Measurements from ENCODE around the gene KCTD21. TPM values are rescaled to one million over a fixed set of nuclear protein-coding genes. Genes with fewer than 3 reads are reported as not detected.
A peak's percentile ranks its signal among the peaks of the same experiment; 100 is the strongest.

KCTD21 gene
- total RNA-seq, 1 donor from 2014 or later, result 13.7 TPM

DNA sequence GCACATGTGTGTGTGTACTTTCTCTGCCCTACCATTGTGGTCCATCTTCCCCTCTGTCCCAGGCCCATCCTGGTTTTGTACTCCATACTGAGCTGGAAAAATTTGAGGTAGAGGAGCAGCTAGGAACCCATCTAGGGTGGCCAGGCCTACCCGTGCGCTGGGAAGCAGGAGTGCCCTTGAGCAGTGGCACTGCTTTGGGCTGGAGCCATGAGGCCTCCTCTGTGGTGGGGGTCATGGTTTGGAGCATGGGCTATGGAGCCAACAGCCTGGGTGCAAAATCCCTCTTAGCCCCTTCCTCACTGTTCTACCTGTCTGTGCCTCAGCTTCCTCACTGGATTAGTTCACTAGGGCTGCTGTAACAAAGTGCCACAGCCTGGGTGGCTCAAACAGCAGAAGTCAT is 27.1 kb downstream of the KCTD21 start:
- ATAC-seq, result no peak
- intact Hi-C loops (cut with DNase I), result no loop called here
- DNase-seq (ENCODE audit: low spot score), result no peak

DNA sequence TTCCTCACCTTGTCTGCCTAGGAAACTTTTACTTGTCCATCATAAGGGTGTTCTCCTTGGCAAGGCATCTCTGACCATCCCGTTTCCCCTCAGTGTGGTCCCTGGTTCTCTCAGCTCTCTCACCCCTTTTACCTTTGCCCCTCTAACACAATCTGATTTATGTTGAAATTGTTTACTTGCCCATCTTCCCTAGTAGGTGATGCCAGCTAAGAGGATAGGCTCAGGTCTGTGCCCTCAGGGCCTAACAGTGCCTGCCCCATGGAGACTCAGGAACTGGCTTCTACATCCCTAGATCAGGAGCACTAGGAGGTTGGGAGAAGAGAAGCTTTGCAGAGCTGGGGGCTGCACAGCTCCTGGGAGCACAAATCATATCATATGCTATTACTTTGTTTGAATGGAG is 27.9 kb downstream of the KCTD21 start:
- DNase-seq (ENCODE audit: low spot score) (no peak), ATAC-seq (no peak)
- intact Hi-C loops (cut with DNase I), result no loop called here

DNA sequence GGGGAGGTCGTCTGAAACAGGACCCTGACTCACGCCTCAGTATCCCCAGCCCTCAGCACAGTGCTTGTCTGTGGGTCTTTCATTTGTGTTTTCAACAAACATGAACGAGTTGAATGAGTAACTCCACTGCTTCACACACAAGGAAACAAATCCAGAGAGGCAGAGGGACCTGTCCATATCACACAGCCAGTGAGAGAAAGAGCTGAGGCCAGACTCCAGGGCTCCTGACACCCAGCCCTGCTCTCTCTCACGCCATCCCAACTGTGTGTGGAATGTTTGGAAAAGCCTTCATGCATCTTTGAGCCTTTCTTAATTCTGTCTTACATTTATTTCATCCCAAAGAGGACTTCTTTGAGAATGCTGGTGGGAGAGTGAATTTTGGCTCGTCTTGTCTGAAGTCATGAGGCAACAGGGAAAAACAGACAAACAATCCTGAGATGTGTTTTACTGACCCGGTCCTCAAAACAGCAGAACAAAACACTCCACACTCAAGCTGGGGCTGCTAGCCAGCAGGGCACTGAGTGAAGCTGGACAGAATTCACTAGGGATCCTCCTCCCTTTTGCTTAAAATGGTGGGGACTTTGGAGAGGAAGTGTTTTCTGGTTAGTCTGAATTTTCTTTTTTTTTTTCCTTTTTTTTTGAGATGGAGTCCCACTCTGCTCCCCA is 29.3 kb downstream of the KCTD21 start:
- intact Hi-C loops (cut with DNase I), result no loop called here
- DNase-seq (ENCODE audit: low spot score) (no peak), ATAC-seq (peak; percentile 80)

DNA sequence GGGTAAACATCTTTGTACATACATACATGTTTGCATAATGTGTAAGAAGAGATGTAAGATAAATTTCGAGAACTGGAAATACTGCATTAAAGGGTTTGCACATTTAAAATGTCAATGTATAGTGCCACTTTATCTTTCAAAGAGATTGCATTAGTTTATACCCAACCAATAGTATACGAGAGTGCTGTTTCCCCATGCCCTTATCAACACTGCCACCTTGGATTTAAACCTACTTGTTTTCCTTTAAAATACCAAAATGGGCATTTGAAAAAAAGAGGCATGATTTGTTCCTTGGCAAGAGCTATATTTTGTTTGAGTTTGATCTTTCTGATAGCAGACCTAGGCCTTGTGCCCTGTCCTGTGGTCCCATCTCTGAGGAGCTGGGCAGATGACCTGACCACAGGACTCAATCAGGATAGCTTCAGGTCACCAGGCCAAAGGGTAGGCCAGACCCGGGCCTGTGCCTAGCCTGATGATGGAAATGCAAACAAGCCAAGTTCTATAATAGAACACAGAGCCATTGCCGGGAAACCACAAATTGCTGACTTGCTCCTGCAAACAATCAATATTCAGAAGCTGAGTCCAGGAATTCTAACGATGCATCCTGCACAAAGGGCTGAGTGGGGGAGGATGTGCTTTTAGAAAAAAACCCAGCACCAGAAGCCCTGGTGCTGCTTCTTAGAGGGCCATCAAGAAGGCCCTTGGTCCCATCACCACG is 32.1 kb downstream of the KCTD21 start:
- intact Hi-C loops (cut with DNase I), result no loop called here
- DNase-seq (ENCODE audit: low spot score) (no peak), ATAC-seq (no peak)

DNA sequence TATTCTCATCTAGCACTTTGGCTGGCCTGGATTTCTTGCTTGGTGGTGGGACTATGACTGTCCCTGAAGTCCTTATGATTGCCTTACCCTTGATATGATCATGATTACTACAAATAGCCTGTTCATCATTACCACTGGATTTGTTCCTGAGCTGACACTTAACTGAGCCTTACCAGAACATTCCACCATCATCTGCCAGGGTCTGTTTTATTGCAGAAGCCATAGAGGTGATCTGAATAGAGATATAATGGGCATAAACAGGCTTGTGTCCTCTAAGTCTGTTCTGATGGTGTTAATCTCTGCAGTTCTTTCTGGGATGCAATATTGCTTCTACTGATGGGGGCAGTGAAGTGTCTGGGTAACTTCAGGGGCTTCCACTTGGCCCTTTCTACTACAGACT is 36.6 kb downstream of the KCTD21 start:
- intact Hi-C loops (cut with DNase I), result no loop called here

GRCh38 chr11:78150754-78151153 is 37.7 kb downstream of the KCTD21 start:
- ATAC-seq (no peak), DNase-seq (ENCODE audit: low spot score) (no peak)
- intact Hi-C loops (cut with DNase I), result no loop called here

More for the DNA sequence above, 36.6 kb downstream of the KCTD21 start:
- no peak for ATAC-seq
- no peak for DNase-seq (ENCODE audit: low spot score)

DNA sequence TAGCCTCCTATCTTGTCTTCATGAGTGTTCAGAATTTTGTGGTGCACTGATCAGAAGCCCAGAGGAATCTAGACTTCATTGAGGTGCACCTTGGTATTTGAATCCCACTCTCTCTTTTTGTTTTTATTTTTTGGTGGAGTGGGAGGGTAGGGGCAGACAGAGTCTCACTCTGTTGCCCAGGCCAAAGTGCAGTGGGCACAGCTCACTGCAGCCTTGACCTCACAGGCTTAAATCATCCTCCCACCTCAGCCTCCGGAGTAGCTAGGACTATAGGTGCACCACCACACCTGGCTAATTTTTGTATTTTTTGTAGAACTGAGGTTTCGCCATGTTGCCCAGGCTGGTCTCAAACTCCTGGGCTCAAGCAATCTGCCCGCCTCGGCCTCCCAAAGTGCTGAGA is 38.1 kb downstream of the KCTD21 start:
- ATAC-seq (no peak), DNase-seq (ENCODE audit: low spot score) (no peak)
- intact Hi-C loops (cut with DNase I), result no loop called here

GRCh38 chr11:78149646-78150045 is 38.8 kb downstream of the KCTD21 start:
- DNase-seq (ENCODE audit: low spot score) (no peak), ATAC-seq (peak; percentile 88)
- intact Hi-C loops (cut with DNase I), result no loop called here

DNA sequence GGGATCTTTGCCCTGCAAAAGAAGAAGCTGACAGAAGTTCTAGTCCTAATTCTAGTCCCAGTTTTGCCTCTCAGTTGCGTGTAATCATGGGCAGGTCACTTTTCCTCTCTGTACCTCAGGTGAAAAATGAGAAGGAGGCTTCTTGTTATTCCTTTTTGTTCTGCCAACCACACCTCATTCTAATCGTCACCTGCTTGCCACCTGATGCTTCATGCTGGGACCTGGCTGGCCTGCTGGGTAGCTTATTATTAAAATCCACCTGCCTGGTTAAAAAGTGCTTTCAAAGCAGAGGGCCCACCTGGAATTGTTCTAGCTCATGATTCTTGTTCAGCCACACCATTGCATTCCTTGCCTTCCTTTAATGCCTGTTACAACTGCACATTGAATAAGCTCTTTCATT is 40.6 kb downstream of the KCTD21 start:
- ATAC-seq (no peak), DNase-seq (ENCODE audit: low spot score) (no peak)
- intact Hi-C loops (cut with DNase I), result no loop called here

GRCh38 chr11:78145511-78146025 is 42.9 kb downstream of the KCTD21 start:
- ATAC-seq (no peak), DNase-seq (ENCODE audit: low spot score) (no peak)
- intact Hi-C loops (cut with DNase I), result no loop called here

DNA sequence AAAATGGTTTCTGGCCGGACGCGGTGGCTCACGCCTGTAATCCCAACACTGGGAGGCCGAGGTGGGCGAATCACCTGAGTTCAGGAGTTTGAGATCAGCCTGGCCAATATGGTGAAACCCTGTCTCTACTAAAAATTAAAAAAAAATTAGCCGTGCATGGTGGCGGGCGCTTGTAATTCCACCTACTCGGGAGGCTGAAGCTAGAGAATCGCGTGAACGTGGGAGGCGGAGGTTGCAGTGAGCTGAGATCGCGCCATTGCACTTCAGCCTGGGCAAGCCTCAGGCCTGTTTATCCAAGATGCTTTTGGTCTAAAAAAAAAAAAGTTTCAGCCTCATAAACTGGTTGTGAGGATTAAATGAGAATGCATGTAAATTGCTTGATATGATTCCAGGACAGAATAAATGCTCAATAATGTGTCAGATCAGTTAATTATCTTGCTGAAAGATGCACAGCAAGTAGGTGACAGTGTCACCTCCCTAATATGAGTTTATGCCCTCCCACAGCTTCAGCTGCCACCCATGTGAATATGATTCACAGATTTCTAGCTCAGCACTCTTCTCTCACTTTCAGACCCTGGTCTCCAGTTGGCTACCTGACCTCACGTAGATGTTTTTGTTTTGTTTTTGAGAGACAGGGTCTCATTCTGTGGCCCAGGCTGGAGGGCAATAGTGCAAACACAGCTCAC is 47.9 kb downstream of the KCTD21 start:
- DNase-seq (ENCODE audit: low spot score) (no peak), ATAC-seq (no peak)
- intact Hi-C loops (cut with DNase I), result no loop called here

- ATAC-seq, result peak; percentile 100
- peak; percentile 97 for DNase-seq (ENCODE audit: low spot score)
- intact Hi-C loops (cut with DNase I), result no loop called here
Observed at GRCh38 chr11:78139422-78140391, 48.7 kb downstream of the KCTD21 start, which contains the start of gene ALG8. ALG8 (minus strand) TSS chr11:78139626; CDS start chr11:78139588, 38 bp downstream.

DNA sequence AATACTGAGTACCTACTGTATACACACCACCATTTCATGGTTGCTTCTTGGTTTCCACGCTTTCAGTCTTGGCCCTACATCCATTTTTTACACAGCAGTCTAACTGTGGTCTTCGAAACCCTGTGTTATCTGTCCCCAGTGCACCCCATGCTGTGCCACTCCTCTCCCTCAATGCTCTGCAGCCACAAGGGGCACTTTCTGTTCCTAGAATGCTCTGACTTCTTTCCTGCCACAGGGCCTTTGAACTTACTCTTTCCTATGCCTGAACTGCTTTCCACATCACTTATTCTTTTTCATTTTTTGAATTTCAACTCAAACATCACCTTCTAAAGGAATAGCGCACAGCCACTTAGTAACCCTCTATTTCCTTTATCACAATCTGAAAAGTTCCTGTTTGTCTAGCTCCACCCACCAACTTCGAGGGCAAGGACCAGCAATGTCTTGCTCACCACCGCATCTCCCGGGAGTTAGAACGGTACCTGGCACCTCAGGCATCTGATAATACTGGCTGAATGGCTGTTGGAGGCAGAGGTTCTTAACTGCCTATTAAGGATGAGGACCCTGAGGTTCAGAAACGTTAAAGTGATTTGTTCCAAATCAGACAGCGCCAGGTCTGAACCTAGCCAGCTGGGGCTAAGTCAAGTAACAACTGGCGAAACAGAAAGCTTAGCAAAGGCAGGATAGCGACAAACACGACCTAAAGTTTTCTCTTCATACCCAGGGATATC is 49.6 kb downstream of the KCTD21 start:
- ATAC-seq (peak; percentile 4), DNase-seq (ENCODE audit: low spot score) (no peak)
- intact Hi-C loops (cut with DNase I), result no loop called here

- DNase-seq (ENCODE audit: low spot score), result no peak
- ATAC-seq, result no peak
- intact Hi-C loops (cut with DNase I), result no loop called here
Observed at GRCh38 chr11:78138291-78138690, 50.1 kb downstream of the KCTD21 start.

DNA sequence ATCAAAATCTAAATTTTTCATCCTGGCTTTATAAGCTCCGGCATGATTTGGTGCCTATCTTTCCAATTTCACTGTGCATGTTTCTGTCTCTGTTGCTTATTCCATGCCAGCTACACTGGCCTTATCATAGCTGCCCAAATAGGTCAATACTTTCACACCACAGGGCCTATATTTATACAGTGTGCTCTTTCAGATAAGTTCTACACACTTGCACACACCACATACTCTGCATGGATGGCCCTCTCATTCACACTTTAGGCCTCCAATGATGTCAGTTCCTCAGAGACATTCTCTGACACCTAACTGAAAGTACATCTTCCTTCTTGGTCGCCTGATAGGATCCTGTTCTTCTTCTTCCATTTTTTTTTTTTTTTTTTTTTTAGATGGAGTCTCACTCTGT is 56.0 kb downstream of the KCTD21 start:
- intact Hi-C loops (cut with DNase I), result no loop called here
- ATAC-seq, result no peak
- no peak for DNase-seq (ENCODE audit: low spot score)

DNA sequence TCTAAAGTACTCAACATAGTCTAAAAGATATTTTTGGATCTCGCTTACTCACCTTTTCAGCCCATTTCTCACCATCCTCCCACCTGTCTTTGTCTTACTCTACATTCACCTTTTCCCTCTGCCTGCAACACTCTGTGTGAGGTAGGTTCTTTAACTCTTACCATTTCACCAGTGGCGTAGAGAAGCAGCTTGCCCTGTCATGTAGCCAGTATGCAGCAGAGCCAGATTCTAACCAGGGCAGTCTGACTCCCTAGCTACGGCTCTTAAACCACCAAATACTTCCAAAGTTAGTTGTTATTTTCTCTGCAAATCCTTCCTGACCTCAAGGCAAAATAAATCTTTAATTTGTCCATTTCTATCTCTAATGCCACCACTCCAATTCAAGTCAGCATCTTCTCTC is 56.5 kb downstream of the KCTD21 start:
- no peak for ATAC-seq

DNA sequence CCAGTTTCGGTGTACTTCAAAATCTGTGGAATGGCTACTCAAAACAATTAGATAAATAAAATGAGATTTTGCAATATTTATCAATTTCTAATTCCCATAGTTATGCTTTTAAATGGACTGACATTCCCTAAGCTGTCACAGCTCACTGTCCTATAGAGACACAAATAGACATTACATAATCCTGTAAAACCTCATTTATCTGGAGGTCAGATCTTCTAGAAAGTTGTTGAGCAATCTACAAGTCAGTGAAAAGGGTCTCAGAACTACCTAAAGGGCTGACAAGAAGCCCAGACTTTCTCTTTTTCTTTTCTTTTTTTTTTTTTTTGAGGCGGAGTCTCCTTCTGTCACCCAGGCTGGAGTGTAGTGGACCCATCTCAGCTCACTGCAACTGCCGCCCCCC is 61.0 kb downstream of the KCTD21 start:
- ATAC-seq (no peak), DNase-seq (ENCODE audit: low spot score) (no peak)
- intact Hi-C loops (cut with DNase I), result no loop called here

More for the DNA sequence above, 56.5 kb downstream of the KCTD21 start:
- no peak for DNase-seq (ENCODE audit: low spot score)
- intact Hi-C loops (cut with DNase I), result no loop called here

All from sciatic nerve (tissue), 2 donors.